Muscle layer of colon (tissue), 2 donors: ENCODE measurements around the gene ZNF260.
"Not testable (repeated sequence)": the region's sequence is repeated elsewhere in the genome, so short reads cannot be mapped to it uniquely, and the experiment has no call there.

Experiments used
- H3K27ac ChIP-seq: one replicate; pipeline ENCODE4 v1.7.0; 2013; ENCODE audit warnings: low read depth, mild to moderate bottlenecking, low read length, moderate library complexity
- H3K27me3 ChIP-seq, 2 donors: one replicate each; pipeline ENCODE4 v1.7.0; 2013; ENCODE audit warnings: low read length in 2 of 2, mild to moderate bottlenecking in 2 of 2; ENCODE audit not compliant: insufficient read depth in 2 of 2, control insufficient read depth in 1 of 2
- H3K36me3 ChIP-seq: one replicate; pipeline ENCODE4 v1.7.0; 2013; ENCODE audit warnings: mild to moderate bottlenecking, low read length; ENCODE audit not compliant: insufficient read depth
- H3K4me1 ChIP-seq: one replicate; pipeline ENCODE4 v1.7.0; 2013; ENCODE audit warnings: mild to moderate bottlenecking, low read length; ENCODE audit not compliant: insufficient read depth
- H3K4me3 ChIP-seq, 2 donors: one replicate each; pipeline ENCODE4 v1.7.0; 2013; ENCODE audit warnings: low read length in 2 of 2, low read depth in 1 of 2, mild to moderate bottlenecking in 1 of 2, moderate library complexity in 1 of 2
- H3K9ac ChIP-seq: one replicate; pipeline ENCODE4 v1.7.0; 2013; ENCODE audit warnings: low read length
- H3K9me3 ChIP-seq: one replicate; pipeline ENCODE4 v1.7.0; 2013; ENCODE audit warnings: mild to moderate bottlenecking, low read length
- donor health status: abdominal sarcoma.
- donor health status: Adenocarcinoma of cecum.

ZNF260 gene

GRCh38 chr19:36527341-36527740 is 730 bp downstream of the ZNF260 start:
- Histone ChIP-seq H3K27me3 (no peaks in the 10 kb centered on the region), H3K4me1 (peaks cover 7% of the 10 kb centered on the region), H3K4me3 (peak overlapping the region; percentile 89 to 91), H3K9me3 (peaks cover 10% of the 10 kb centered on the region), H3K36me3 (peaks cover 14% of the 10 kb centered on the region), H3K27ac (peak overlapping the region; percentile 98), H3K9ac (peak overlapping the region; percentile 64)

GRCh38 chr19:36526581-36526980 is 1.5 kb downstream of the ZNF260 start:
- H3K27me3 ChIP-seq = no peaks in the 10 kb centered on the region
- H3K9me3 ChIP-seq = peaks cover 10% of the 10 kb centered on the region
- peaks cover 7% of the 10 kb centered on the region for H3K4me1 ChIP-seq
- peaks cover 14% of the 10 kb centered on the region for H3K36me3 ChIP-seq
- peak overlapping the region; percentile 8 to 16 for H3K4me3 ChIP-seq
- no peak overlapping the region for H3K27ac ChIP-seq
- no peak overlapping the region for H3K9ac ChIP-seq

GRCh38 chr19:36524617-36525016 is 3.5 kb downstream of the ZNF260 start:
- no peak overlapping the region for H3K9ac ChIP-seq
- peaks cover 11% of the 10 kb centered on the region for H3K9me3 ChIP-seq
- H3K4me3 ChIP-seq = no peak overlapping the region
- peaks cover 7% of the 10 kb centered on the region for H3K4me1 ChIP-seq
- H3K36me3 ChIP-seq = peaks cover 14% of the 10 kb centered on the region
- H3K27ac ChIP-seq = no peak overlapping the region
- H3K27me3 ChIP-seq = no peaks in the 10 kb centered on the region

GRCh38 chr19:36514012-36514612 is 14.0 kb downstream of the ZNF260 start:
- Histone ChIP-seq H3K36me3 (peaks cover 45% of the 10 kb centered on the region), H3K4me3 (peak overlapping the region; percentile 4 to 42), H3K9me3 (peaks cover 67% of the 10 kb centered on the region), H3K4me1 (no peaks in the 10 kb centered on the region), H3K9ac (no peak overlapping the region), H3K27ac (no peak overlapping the region), H3K27me3 (no peaks in the 10 kb centered on the region)

- Histone ChIP-seq H3K9ac (no peak overlapping the region), H3K27ac (no peak overlapping the region), H3K4me3 (no peak overlapping the region), H3K27me3 (no peaks in the 10 kb centered on the region), H3K4me1 (no peaks in the 10 kb centered on the region), H3K36me3 (no peaks in the 10 kb centered on the region), H3K9me3 (peaks cover 22% of the 10 kb centered on the region)
These were observed 19.7 kb downstream of the ZNF260 start for GRCh38 chr19:36508325-36508724.

GRCh38 chr19:36501973-36502372 is 26.1 kb downstream of the ZNF260 start:
- Histone ChIP-seq H3K9ac (no peak overlapping the region), H3K27me3 (no peaks in the 10 kb centered on the region), H3K4me1 (no peaks in the 10 kb centered on the region), H3K36me3 (no peaks in the 10 kb centered on the region), H3K4me3 (no peak overlapping the region), H3K9me3 (peaks cover 20% of the 10 kb centered on the region), H3K27ac (no peak overlapping the region)

- no peak overlapping the region for H3K27ac ChIP-seq
- H3K9ac ChIP-seq = no peak overlapping the region
- H3K4me3 ChIP-seq = no peak overlapping the region
- no peaks in the 10 kb centered on the region for H3K4me1 ChIP-seq
- H3K9me3 ChIP-seq = peaks cover 6% of the 10 kb centered on the region
- no peaks in the 10 kb centered on the region for H3K27me3 ChIP-seq
- no peaks in the 10 kb centered on the region for H3K36me3 ChIP-seq
These were observed 31.1 kb downstream of the ZNF260 start for GRCh38 chr19:36497001-36497400.

- H3K4me1 ChIP-seq = peaks cover 11% of the 10 kb centered on the region
- H3K9me3 ChIP-seq, H3K27ac ChIP-seq, H3K9ac ChIP-seq, H3K4me3 ChIP-seq, H3K36me3 ChIP-seq, H3K27me3 ChIP-seq: not testable (repeated sequence)
These were observed 35.2 kb downstream of the ZNF260 start for GRCh38 chr19:36492689-36493453.

- H3K27ac ChIP-seq, H3K9me3 ChIP-seq, H3K36me3 ChIP-seq, H3K27me3 ChIP-seq, H3K9ac ChIP-seq, H3K4me3 ChIP-seq: not testable (repeated sequence)
- H3K4me1 ChIP-seq = peaks cover 12% of the 10 kb centered on the region
These were observed 37.2 kb downstream of the ZNF260 start for GRCh38 chr19:36490846-36491245.

GRCh38 chr19:36489920-36490415 is 38.1 kb downstream of the ZNF260 start:
- H3K9me3 ChIP-seq = no peaks in the 10 kb centered on the region
- H3K4me1 ChIP-seq = peaks cover 12% of the 10 kb centered on the region
- H3K4me3 ChIP-seq = peak overlapping the region; percentile 62 to 89
- H3K36me3 ChIP-seq = no peaks in the 10 kb centered on the region
- H3K27me3 ChIP-seq = no peaks in the 10 kb centered on the region
- peak overlapping the region; percentile 78 for H3K9ac ChIP-seq
- peak overlapping the region; percentile 91 for H3K27ac ChIP-seq

GRCh38 chr19:36489118-36489919 is 38.8 kb downstream of the ZNF260 start, which contains the start of gene ZNF566:
Gene ZNF566, minus strand, starts transcription at chr19:36489561. Its CDS starts 13,004 bp downstream, at chr19:36476557.
- Histone ChIP-seq H3K9me3 (no peaks in the 10 kb centered on the region), H3K27me3 (no peaks in the 10 kb centered on the region), H3K36me3 (no peaks in the 10 kb centered on the region), H3K4me1 (peaks cover 12% of the 10 kb centered on the region), H3K9ac (peak within 1 kb of the TSS; percentile 78), H3K4me3 (peak within 1 kb of the TSS; percentile 62 to 89), H3K27ac (peak within 1 kb of the TSS; percentile 91)
